HS-27A (cell line): ENCODE measurements around the gene IVD.

Experiments used
- DNase-seq: peaks from one replicate; pipeline ENCODE4 v3.0.0-alpha.2; 2012; ENCODE audit warnings: low read depth, missing footprints

Gene IVD

DNA sequence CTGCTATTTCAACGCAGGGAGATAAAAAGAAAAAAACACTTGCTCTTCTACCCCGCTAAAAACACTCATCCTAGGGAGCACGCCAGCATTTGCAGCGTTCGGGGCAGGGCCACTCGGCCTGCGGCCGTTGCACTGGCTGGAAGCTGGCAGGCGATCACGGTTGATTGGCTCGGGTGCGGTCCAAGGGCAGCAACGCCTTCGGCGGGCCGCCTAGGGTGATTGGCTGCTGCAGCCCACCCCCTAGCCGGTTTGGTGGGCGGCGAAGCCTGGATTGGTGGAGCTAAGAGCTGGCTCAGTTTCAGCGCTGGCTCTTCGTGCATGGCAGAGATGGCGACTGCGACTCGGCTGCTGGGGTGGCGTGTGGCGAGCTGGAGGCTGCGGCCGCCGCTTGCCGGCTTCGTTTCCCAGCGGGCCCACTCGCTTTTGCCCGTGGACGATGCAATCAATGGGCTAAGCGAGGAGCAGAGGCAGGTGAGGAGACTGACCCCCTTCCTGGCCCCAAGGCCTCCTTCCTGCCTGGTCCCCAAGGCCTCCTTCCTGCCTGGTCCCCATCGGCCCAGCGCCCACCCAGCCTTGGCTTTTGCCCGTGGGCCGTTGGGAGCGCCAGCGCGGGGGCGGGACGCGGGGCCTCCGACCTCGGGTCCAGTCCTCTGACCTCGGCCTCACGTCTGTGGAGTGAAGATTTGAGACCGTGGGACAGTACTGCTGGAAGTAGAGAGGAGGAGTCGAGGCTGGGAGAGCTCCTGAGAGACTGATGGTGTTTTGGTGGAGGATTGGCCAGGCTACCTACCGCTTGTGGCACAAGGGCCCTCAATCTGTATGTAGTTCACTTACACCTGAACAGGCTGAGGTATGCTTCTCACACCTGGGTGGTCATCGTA, at the start of gene IVD:
IVD (plus strand) TSS at position 295 of the 881 bp plus-strand sequence; CDS start at position 328, 33 bp downstream.
- DNase-seq: peak; percentile 83

- no peak for DNase-seq
These were observed 49.5 kb upstream of the IVD start for GRCh38 chr15:40355976-40356585.

DNA sequence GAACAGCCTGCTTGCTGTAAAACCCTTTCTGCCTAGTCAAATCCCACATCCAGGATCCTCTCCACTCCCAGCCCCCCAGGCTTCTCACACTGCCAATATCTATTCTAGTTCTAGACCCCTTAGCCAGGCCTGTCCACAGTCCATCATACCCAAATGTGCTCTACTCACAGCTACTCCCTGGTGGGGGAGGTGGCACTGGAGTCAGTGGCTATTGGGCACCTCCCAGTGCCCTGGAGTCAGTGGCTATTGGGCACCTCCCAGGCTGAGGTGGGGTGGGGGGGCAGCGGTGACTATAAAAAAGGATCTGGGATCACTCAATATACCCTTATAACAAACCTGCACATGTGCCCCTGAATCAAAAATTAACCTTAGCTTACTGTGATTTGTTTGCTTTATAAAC, 48.3 kb upstream of the IVD start:
- DNase-seq: no peak

GRCh38 chr15:40357723-40358470, 47.7 kb upstream of the IVD start, which contains the start of gene DISP2:
Gene DISP2 (plus strand): TSS chr15:40358219. CDS start chr15:40358322, 103 bp downstream.
- no peak for DNase-seq

- DNase-seq: no peak
These were observed 46.9 kb upstream of the IVD start for GRCh38 chr15:40358471-40359353.

DNA sequence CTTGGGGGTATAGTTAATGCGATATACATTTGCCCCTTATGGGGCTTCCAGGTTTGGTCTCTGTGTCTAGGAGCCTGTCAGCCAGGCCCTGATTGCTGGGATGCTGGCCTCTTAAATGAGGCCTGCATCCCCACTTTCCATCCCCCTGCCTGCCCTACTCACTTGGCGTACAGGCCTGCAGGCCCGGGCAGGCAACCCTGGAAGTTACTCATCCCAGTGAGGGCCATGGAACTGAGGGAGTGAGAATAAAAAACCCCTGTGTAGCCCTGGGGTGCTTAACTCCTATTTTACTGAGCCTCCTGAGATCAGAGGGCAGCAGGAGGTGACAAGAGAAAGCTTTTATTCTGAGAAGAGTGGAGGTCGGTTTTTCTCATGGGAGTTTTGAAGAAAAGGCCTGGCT, 45.6 kb upstream of the IVD start:
- DNase-seq: no peak

GRCh38 chr15:40361640-40362039, 44.0 kb upstream of the IVD start:
- no peak for DNase-seq

DNA sequence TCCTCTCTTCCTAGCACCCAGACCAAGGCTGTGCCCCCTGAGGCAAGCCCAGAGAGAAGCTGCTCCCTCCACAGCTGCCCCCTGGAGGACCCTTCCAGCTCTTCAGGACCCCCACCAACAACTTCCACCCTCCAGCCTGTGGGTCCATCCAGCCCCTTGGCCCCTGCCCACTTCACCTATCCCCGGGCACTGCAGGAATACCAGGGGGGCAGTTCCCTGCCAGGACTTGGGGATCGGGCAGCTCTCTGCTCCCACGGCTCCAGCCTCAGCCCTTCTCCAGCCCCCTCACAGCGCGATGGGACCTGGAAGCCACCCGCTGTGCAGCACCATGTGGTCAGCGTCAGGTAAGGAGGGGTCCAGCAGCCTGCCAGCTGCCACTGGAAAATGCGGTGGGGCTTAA, 42.0 kb upstream of the IVD start:
- no peak for DNase-seq

GRCh38 chr15:40364251-40364650, 41.3 kb upstream of the IVD start:
- DNase-seq: no peak

DNA sequence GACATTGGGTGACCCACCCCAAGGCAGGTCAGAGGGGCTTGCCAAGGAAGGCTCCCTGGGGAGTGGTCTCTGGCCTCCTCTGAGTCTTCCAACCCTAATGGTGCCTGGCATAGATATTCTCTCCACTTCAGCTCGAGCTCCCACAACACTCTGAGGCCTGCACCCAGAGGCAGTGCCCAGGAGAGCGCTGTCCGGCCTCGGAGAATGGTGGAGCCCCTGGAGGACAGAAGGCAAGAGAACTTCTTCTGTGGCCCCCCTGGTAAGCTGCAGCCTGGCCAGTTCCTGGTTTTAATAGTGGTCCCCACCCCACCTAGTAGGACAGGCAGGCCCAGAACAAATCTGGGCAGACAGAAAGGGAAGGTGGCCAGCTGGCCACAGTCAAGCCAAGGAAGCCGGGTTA, 40.6 kb upstream of the IVD start:
- DNase-seq: no peak

GRCh38 chr15:40365624-40366456, 39.8 kb upstream of the IVD start:
- DNase-seq: no peak

GRCh38 chr15:40366457-40367370, 38.9 kb upstream of the IVD start:
- no peak for DNase-seq

GRCh38 chr15:40367371-40367685, 38.3 kb upstream of the IVD start:
- DNase-seq: no peak

GRCh38 chr15:40367686-40368611, 37.6 kb upstream of the IVD start:
- no peak for DNase-seq

- no peak for DNase-seq
These were observed 36.7 kb upstream of the IVD start for GRCh38 chr15:40368719-40369473.

DNA sequence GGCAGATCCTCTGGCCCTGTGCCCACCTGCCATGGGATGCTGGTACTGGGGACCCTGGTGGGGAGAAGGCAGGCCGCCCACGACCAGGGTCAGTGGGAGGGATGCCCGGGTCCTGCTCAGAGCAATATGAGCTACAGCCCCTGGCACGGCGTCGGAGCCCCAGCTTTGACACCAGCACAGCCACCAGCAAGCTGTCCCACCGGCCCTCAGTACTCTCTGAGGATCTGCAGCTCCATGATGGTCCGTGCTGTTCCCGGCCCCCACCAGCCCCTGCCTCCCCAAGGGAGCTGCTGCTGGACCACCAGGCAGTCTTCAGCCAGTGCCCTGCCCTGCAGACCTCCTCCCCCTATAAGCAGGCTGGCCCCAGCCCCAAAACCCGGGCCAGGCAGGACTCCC, 36.1 kb upstream of the IVD start:
- no peak for DNase-seq

DNA sequence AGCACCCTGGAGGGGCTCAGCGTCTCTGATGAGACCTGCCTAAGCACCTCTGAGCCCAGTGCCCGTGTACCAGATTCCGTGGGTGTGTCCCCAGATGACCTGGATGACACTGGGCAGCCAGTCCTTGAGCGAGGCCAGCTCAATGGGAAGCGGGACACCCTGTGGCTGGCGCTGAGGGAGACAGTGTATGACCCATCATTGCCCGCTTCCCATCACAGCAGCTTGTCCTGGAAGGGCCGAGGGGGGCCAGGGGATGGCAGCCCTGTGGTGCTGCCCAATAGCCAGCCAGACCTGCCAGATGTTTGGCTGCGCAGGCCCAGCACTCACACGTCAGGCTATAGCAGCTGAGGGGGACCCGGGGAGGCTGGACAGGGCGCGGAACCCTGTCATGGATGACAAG, 35.6 kb upstream of the IVD start:
- no peak for DNase-seq

DNA sequence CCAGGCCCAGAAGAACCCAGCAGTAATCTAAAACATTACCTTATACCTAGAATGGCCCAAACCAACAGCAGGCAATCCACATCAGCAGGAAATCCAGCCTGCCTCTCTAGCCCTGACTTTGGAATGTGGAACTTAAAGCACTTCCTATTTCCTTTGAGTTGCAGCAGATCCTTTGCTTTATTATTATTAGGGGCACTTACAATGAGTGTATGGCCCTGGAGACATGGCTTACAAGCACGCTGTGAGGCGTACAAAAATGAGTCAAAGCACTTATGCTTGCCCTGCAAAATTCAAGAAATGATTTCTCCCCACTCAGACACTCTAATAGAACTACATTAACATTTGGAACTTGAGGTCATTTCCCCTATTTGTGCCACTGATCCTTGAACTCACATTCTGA, 32.6 kb upstream of the IVD start:
- no peak for DNase-seq
